Fibroblast of skin of right quadriceps (primary cell): Measurements from ENCODE around the gene DRP2.
"Not testable (repeated sequence)": the region's sequence is repeated elsewhere in the genome, so short reads cannot be mapped to it uniquely, and the experiment has no call there.

Experiments
- DNase-seq: peaks from one replicate; pipeline ENCODE4 v3.0.0-alpha.2; 2013

Gene DRP2, protein sequence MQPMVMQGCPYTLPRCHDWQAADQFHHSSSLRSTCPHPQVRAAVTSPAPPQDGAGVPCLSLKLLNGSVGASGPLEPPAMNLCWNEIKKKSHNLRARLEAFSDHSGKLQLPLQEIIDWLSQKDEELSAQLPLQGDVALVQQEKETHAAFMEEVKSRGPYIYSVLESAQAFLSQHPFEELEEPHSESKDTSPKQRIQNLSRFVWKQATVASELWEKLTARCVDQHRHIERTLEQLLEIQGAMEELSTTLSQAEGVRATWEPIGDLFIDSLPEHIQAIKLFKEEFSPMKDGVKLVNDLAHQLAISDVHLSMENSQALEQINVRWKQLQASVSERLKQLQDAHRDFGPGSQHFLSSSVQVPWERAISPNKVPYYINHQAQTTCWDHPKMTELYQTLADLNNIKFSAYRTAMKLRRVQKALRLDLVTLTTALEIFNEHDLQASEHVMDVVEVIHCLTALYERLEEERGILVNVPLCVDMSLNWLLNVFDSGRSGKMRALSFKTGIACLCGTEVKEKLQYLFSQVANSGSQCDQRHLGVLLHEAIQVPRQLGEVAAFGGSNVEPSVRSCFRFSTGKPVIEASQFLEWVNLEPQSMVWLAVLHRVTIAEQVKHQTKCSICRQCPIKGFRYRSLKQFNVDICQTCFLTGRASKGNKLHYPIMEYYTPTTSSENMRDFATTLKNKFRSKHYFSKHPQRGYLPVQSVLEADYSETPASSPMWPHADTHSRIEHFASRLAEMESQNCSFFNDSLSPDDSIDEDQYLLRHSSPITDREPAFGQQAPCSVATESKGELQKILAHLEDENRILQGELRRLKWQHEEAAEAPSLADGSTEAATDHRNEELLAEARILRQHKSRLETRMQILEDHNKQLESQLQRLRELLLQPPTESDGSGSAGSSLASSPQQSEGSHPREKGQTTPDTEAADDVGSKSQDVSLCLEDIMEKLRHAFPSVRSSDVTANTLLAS

DNA sequence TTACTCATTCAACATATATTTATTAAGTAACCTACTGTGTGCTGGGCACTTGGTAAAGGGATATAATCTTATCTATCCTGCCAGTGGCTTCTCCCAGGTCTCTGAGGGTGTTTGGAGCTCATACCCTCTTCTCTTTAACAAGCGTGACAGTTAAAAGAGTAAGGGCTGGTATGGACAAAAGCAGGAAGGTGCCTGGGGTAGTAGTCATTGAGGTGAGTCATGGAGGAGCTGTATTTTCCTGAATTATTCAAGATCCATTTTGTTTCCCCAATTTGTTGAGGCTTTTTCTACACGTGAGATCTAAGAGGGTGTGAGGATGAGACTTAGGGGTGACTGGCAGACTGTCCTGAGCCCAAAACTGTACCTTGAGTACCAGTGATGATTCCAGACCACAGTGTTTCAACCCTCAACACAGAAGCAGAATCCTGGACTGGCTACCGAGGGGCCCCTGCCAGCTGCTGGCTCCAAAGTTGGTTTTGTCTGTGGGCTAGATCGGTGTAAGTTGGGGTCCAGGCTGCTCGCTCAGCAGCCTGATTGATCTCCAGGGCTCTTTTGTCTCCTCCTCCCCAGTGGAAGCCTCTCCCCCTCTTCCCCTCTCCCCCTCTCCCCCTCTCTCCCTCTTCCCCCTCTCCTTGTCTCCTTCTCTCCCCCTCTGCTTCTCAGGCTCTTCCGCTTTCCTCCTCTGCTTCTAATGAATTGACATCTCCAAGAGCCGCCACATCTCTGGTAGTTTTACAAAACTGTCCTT is at the start of gene DRP2:
TSS of gene DRP2 (plus strand) at position 671 of the 748 bp plus-strand sequence. CDS start 11,862 bp downstream, outside the sequence.
- peak; percentile 42 for DNase-seq

- no peak for DNase-seq
These were observed 47.6 kb upstream of the DRP2 start for GRCh38 chrX:101171883-101172400.

DNA sequence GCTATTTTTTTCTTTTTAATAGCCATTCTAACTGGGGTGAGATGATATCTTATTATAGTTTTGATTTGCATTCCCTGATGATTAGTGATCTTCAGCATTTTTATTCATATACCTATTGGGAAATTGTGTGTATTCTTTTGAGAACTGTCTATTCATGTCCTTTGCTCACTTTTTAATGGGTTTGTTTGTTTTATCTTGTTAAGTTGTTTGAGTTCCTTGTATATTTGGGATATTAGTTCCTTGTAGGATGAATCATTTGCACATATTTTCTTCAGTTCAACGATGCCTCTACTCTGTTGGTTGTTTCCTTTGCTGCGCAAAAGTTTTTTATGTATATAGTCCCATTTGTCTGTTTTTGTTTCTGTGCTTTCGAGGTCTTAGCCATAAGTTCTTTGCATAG is 43.1 kb upstream of the DRP2 start:
- DNase-seq: no peak

DNA sequence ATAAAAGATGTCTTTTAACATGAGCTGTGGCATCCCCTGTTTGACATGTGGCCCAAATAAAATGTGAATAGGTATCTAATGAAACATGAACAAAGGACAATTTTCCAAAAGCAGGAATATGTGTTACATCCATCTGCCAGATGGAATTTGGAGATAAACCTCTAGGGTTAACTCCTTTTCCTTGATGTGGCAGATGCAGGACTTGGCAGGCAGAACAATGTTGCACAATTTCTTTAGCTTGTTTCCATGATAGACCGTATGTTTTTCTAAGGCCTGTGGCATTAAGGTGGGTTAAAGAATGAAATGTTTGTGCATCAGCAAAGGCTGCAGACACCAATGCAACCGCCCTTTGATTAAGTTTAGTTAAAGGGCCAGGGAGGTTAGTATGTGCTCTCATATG is 34.7 kb upstream of the DRP2 start:
- peak; percentile 25 for DNase-seq

DNA sequence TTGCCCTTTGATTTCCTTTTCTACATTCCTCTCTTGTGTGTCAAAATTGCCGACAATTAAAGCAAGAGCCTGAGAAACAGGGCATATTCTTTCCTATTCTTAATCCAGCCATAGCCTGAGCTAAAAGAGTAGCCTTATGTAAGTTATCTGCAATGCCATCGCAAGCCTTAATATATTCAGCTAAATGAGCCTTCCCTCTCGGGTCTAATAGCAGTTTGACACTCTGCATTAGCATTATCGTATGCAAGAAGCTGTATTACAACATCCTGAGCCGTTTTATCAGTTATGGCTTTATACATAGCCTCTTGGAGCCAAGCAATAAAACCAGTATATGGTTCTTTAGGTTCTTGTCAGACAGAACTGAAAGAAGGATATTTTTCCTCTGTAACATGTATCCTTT is 31.6 kb upstream of the DRP2 start:
- DNase-seq: not testable (repeated sequence)

DNA sequence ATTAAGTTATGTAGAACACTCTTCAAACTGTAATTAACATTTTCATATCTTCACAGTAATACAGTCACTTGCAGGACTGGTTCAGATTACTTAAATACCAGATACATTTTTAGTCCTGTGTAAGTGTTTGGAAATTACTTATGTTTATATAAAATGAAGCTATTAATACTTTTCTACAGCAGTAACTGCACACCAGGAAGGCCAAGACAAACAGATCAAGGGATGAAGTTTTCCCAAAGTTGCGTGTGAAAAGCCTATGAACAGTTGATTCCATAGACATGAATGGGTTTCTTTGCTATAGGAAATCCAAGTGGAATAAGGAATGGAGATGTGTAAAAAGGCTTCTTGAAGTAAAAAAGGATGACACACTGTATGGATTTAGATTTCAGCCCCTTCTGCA is 28.9 kb upstream of the DRP2 start:
- DNase-seq: no peak

- peak; percentile 0 for DNase-seq
These were observed 28.3 kb upstream of the DRP2 start for GRCh38 chrX:101191217-101191750.

GRCh38 chrX:101195442-101196173 is 24.0 kb upstream of the DRP2 start:
- DNase-seq: no peak

- no peak for DNase-seq
These were observed 15.7 kb upstream of the DRP2 start for GRCh38 chrX:101203761-101204351.

DNA sequence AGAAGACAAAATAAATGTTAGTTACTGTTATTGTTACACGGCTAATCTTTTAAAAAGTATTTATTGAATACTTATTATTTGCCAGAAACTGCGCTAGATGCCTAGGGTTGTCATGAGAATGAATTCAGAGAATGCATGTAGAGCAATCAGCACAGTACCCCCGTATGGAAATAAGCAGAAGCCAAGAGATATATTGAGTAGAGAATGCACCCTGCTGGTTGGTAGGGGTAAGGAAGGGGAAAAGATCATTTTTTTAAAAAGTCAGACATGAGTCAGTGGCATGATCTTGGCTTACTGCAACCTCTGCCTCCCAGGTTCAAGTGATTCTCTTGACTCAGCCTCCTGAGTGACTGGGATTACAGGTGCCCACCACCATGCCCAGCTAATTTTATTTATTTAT is 13.1 kb upstream of the DRP2 start:
- peak; percentile 46 for DNase-seq

DNA sequence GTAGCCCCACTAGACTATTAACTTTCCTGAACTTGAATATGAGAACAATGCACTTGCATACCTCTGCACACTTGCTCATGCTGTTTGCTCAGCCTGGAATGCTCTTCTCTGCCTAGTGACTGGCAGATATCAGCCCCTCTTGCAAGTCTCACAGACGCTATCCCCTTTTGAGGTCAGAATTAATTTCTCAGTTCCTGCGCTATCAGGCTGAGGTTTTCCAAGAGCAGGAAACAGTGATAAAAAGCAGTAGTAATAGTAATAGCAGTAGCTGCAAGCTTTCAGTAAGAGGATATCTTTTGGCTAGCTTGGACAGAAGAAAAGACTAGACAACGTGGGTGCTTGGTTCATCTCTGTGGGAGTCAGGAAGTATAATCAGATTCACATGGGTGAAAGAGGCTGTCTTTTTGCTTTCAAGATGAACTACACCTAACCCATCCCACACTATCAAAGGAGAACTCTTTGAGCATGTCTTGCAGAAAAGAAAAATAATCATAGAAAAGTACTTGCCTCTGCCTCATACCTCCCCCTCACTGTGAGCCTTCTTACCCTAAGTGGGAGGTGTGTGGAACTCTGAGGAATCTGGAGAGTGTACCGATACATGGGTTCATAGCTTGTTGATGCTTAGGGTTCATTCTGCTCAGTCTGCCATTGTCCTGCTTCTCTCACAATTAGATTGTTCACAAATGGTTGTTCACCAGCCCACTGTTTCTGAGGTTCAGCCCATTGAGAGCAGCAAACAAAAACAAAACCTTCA is 11.3 kb upstream of the DRP2 start:
- DNase-seq: peak; percentile 39

DNA sequence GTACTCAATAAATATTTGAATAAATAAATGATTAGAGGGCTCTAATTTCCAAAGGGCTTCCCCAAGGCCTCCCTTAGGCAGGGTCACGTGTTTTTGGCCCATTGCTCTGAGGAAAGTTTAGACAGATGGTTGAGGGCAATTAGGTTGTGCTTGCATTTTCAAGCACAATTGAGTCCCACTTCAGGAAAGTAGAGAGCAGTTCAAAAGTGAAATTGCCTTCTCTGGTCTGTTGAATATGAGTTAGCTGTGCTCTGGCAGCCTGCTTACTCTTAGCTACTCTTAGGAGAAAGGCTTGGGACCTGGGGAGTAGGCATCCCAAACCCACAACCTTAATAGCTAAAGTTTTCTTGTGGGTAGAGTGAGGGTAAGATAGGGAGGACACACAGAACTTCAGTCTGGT is 9.0 kb upstream of the DRP2 start:
- no peak for DNase-seq

GRCh38 chrX:101217689-101218088 is 1.9 kb upstream of the DRP2 start:
- no peak for DNase-seq

DNA sequence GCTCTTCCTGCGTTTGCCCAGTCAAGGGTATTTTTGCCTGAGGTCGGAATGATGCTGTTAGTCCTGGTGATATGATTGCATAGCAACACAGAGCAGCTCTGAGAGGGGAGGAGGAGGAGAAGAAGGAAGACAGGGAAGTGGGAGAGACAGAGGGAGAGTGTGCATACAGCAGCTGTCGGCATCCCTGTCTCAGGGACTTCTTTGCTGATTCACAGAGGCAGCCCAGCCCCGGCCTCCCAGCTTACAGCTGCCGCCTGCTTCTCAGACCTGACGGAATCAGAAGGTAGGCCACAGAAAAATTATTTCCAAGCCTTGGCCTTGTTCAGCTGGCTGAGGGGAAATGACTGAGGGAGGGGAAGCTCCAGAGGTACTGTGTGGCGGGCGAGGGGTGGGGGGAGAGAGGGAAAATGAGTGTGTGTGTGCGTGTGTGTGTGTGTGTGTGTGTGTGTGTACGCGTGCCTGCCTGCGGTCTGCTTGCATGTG is 319 bp downstream of the DRP2 start:
- peak; percentile 65 for DNase-seq

DNA sequence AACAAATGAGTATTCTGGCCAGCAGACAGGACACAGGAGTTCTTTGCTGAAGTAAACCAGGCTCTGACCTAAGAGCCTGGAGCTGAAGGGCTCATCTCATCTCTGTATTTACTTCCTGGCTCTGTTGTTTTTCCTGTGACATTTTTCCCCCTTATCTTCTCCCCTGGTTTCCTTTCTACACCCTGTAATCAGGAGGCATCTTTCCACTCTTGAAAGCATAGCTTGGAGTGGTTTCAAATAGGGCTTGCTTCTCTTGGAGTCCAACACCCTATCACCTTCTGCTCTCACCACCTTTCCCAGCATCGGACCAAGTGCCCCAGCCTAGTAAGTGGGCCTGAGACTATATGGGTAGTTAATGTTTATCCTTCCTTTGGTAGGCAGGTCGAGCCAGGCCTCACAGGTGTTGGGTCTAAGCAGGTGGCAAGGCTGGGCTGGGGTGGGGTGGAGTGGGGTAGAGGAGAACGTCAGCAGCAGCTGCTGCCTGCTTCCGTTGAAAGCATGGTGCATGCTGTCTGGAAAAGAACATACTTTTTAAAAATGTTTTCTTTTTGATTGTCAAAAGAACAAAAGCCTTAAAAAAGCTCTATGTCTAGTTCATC is 1.2 kb downstream of the DRP2 start:
- DNase-seq: no peak

- no peak for DNase-seq
These were observed 3.6 kb downstream of the DRP2 start for GRCh38 chrX:101223226-101223625.

DNA sequence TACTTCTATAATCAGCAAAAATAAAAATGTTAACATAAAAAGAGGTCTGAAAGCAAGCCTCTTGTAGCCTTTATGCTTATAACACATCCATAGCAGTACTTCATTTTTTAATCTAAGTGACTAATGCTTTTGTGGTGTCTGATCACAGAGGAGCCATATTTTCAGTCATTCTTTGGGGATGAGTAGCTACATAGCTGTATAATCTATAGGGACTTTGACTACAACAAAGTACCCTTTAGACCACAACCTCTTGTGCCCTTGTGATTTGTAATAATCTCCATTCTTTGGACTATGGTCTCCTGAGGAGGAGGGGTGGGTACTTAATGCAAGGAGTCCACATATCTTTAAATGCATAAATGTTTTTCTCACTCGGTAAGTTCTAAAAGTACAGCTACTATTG is 9.6 kb downstream of the DRP2 start:
- DNase-seq: peak; percentile 83

- peak; percentile 50 for DNase-seq
These were observed 11.1 kb downstream of the DRP2 start for GRCh38 chrX:101230636-101231035.

DNA sequence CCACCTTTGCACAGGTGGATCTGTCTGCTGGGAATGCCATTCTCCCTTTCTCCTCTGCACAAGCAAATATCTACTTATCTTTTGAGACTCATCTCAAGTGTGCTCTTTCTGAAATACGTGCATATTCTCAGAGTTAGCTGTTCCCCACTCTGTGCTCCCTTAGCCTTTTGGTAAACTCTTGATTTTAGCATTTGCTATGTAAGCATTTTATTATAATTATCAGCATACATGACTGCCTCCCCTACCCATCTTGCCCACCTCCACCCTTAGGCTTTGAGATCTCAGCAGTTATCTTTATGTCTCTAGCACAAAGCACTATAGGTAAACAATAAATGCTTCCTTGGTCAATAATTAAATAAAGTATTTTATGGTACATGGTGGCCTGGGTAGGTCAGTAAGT is 11.5 kb downstream of the DRP2 start:
- DNase-seq: no peak

DNA sequence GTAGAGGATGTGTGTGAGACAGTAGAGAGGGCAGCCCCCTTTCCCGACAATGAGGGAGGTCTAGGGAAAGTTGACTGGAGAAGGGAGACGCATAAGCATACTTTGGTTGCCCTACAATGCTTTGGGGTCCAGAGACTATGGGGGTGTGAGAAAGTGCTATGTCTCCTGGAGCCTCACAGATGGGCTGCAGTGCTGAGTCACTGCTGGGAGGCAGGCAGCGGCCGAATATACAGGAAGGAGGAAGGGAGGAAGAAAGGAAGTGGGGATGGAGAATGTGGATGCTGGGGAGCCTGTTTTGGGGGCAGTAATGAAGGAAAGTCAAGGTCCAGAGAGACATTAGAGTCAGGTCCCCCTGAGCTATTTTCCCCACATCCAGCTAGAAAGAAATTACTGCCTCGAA is 12.7 kb downstream of the DRP2 start:
- peak; percentile 15 for DNase-seq
